HFF-Myc (cell line): ENCODE data around the gene CADPS.

ENCODE experiments used
- DNase-seq: peaks from one replicate; pipeline ENCODE4 v3.0.0-alpha.2; 2011; ENCODE audit warnings: low read depth; ENCODE audit errors: extremely low read depth
- H3K4me3 ChIP-seq: replicated peaks from 2 replicates; pipeline ENCODE4 v1.5.1; 2011; ENCODE audit warnings: low read depth, mild to moderate bottlenecking, control low read depth, low read length
- CTCF ChIP-seq: IDR thresholded peaks from 2 replicates; pipeline ENCODE4 v1.5.1; 2012; ENCODE audit warnings: mild to moderate bottlenecking, low read depth, low read length, control low read depth; ENCODE audit errors: missing control alignments

Gene CADPS

GRCh38 chr3:62405135-62405534 is 470.1 kb downstream of the CADPS start:
- H3K4me3 ChIP-seq, result no peak overlapping the region
- no peak for DNase-seq
- no peak for TF ChIP-seq CTCF

GRCh38 chr3:62404321-62404720 is 470.9 kb downstream of the CADPS start:
- no peak for DNase-seq
- no peak overlapping the region for H3K4me3 ChIP-seq
- no peak for TF ChIP-seq CTCF

- TF ChIP-seq CTCF, result no peak
- DNase-seq, result no peak
- no peak overlapping the region for H3K4me3 ChIP-seq
These were observed 471.5 kb downstream of the CADPS start for GRCh38 chr3:62403765-62404164.

- no peak for DNase-seq
- TF ChIP-seq CTCF, result no peak
- H3K4me3 ChIP-seq, result no peak overlapping the region
These were observed 482.5 kb downstream of the CADPS start for GRCh38 chr3:62392626-62393292.

GRCh38 chr3:62387251-62387650 is 488.0 kb downstream of the CADPS start:
- TF ChIP-seq CTCF, result no peak
- no peak overlapping the region for H3K4me3 ChIP-seq
- no peak for DNase-seq

GRCh38 chr3:62379321-62379798 is 495.9 kb downstream of the CADPS start:
- TF ChIP-seq CTCF, result no peak
- H3K4me3 ChIP-seq, result no peak overlapping the region
- DNase-seq, result no peak

GRCh38 chr3:62378921-62379320 is 496.3 kb downstream of the CADPS start:
- no peak for DNase-seq
- TF ChIP-seq CTCF, result no peak
- no peak overlapping the region for H3K4me3 ChIP-seq
